Stimulated activated CD4-positive, alpha-beta T cell treated with anti-CD3 and anti-CD28 coated beads, Interleukin-4, amount 100 ng/mL, for 24 hours (primary cell): Measurements from ENCODE around the gene ANKHD1.
"Not testable (repeated sequence)": the region's sequence is repeated elsewhere in the genome, so short reads cannot be mapped to it uniquely, and the experiment has no call there.

Experiments used
- DNase-seq: peaks from one replicate; pipeline ENCODE4 v3.0.0-alpha.2; 2020

The ANKHD1 gene

DNA sequence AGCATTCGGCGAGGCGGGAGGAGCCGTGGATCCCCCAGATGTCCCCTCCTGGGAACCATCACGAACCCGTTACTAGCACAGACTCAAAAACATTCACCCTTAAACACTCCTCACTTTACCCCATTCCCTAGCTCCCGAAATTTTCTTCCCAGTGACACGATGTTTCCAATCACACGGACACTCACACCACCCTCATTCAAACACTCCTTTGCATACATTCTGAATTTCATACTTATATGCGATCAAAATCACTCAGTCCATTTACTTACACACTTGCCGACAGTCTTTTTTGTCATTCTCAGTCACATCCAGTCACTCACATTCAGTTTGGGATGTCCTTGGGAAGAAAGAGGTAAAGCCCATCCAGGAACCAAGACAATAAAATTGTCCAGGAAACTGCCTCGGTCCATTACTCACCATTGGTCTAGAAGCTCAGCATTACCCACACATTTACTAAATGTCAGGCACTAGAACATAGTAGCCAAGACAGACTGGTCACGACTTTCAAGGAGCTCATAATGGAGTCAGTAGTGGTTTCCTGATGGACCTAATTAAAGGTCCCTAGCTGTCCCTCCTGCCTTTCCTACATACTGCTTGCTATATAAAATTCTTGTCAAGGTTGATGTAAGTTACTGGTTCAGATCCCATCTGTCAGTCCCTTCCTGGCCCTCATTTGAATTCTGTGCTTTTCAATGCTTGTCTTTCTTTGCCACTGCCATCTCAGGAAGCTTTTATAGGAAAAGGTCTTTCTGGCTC is 163.6 kb downstream of the ANKHD1 start:
- no peak for DNase-seq

DNA sequence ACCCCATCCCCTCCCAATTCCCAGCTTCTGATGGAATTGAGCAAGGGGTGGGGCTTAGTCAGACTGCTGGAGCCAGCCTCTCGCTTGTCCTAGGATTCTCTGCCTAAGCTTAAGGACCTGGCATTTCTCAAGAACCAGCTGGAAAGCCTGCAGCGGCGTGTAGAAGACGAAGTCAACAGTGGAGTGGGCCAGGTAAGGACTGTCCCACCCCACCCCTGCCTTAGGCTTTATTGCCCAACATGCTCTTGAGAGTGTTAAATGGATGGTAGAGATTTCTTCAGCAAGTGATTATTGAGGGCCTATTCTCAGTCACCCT is 164.1 kb downstream of the ANKHD1 start:
- no peak for DNase-seq

GRCh38 chr5:140566665-140567064 is 165.0 kb downstream of the ANKHD1 start:
- no peak for DNase-seq

DNA sequence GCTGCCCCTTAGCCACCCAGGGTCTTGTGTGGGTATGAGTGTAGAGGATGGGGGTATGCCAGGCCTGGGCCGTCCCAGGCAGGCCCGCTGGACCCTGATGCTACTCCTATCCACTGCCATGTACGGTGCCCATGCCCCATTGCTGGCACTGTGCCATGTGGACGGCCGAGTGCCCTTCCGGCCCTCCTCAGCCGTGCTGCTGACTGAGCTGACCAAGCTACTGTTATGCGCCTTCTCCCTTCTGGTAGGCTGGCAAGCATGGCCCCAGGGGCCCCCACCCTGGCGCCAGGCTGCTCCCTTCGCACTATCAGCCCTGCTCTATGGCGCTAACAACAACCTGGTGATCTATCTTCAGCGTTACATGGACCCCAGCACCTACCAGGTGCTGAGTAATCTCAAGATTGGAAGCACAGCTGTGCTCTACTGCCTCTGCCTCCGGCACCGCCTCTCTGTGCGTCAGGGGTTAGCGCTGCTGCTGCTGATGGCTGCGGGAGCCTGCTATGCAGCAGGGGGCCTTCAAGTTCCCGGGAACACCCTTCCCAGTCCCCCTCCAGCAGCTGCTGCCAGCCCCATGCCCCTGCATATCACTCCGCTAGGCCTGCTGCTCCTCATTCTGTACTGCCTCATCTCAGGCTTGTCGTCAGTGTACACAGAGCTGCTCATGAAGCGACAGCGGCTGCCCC is 165.6 kb downstream of the ANKHD1 start:
- DNase-seq = no peak

DNA sequence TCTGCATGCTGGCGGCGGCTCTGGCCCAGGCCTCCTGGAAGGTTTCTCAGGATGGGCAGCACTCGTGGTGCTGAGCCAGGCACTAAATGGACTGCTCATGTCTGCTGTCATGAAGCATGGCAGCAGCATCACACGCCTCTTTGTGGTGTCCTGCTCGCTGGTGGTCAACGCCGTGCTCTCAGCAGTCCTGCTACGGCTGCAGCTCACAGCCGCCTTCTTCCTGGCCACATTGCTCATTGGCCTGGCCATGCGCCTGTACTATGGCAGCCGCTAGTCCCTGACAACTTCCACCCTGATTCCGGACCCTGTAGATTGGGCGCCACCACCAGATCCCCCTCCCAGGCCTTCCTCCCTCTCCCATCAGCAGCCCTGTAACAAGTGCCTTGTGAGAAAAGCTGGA is 166.2 kb downstream of the ANKHD1 start:
- DNase-seq = no peak

DNA sequence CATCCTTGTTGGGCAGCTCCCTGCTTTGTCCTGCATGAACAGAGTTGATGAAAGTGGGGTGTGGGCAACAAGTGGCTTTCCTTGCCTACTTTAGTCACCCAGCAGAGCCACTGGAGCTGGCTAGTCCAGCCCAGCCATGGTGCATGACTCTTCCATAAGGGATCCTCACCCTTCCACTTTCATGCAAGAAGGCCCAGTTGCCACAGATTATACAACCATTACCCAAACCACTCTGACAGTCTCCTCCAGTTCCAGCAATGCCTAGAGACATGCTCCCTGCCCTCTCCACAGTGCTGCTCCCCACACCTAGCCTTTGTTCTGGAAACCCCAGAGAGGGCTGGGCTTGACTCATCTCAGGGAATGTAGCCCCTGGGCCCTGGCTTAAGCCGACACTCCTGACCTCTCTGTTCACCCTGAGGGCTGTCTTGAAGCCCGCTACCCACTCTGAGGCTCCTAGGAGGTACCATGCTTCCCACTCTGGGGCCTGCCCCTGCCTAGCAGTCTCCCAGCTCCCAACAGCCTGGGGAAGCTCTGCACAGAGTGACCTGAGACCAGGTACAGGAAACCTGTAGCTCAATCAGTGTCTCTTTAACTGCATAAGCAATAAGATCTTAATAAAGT is 166.9 kb downstream of the ANKHD1 start:
- DNase-seq = no peak

DNA sequence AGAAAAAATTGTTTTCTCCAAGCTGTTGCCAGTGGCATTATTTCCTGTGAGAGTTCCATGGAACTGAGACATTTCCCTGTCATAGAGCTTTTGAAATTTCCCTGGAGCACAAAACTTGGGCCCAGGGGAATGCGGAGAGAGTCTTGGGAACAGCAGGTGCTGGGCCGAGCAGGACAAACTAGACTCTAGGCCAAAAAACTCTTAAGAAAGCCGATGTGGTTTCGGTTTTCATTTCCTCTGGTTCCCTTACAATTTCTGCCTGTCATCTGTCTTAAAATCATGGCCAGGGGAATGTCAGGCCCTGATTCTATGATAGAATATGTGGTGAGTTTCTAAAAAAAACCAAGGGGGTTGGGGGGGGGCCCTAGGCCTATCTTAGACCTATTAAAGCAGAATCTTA is 167.6 kb downstream of the ANKHD1 start:
- no peak for DNase-seq

- no peak for DNase-seq
These were observed 168.4 kb downstream of the ANKHD1 start for GRCh38 chr5:140570058-140570457.

DNA sequence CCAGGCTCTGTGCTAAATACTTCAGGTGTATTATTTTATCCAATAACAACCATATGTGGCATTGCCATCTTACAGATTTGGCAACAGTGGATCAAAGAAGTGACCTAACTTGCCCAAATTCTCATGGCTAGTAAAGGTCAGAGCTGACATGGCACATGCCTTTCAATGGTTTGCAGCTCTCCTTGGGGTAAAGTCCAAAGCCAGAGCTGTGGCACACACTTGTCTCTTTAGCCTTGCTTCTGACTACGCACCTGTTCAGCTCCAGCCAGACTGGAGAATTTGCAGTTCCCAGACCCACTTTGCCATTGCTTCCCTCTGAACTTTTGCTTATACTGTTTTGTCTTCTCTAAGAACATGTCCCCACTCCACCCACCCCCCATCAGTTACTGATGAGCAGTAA is 168.9 kb downstream of the ANKHD1 start:
- no peak for DNase-seq

GRCh38 chr5:140571105-140571504 is 169.5 kb downstream of the ANKHD1 start:
- no peak for DNase-seq

DNA sequence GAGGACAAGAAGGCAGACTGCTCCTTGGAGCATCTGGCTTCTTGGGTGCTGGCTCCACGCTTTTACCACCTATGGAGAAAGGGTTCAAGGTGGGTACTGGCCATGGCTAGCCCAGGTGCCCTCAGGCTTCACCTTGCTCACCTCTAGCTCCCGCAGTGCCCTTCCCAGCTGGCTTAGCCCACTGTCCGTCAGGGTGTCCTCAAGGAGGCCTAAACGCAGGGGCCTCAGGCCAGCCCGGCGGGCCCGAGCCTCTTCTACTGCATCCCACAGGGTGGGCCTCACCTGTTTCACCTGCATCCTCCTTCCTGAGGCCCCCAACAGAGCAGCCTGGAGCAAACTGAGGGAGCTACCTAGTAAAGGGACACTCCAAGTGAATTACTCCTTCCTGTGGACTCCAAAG is 172.1 kb downstream of the ANKHD1 start:
- DNase-seq = no peak

GRCh38 chr5:140574165-140574564 is 172.5 kb downstream of the ANKHD1 start:
- DNase-seq = no peak

DNA sequence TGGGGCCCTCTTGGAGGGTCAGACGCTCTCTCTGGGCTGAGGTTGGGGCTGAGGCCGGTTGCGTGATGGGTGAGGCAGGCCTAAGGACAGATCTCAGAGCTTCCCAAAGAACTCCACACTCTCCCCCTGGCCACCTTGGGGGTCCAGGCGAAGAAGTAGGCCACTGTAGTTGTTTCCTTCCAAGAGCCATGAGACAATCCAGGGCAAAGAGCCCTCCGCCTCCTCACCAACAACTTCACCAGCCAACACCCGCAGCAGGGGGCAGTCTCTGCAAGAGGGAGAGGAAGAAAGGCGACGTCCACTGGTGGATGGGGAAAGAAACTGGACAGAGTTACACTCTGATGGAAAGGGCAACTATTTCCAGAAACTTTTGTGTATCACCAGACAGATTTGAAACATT is 173.7 kb downstream of the ANKHD1 start:
- no peak for DNase-seq

GRCh38 chr5:140576776-140577201 is 175.2 kb downstream of the ANKHD1 start:
- DNase-seq = no peak

GRCh38 chr5:140579188-140579747 is 177.6 kb downstream of the ANKHD1 start:
- DNase-seq = not testable (repeated sequence)

DNA sequence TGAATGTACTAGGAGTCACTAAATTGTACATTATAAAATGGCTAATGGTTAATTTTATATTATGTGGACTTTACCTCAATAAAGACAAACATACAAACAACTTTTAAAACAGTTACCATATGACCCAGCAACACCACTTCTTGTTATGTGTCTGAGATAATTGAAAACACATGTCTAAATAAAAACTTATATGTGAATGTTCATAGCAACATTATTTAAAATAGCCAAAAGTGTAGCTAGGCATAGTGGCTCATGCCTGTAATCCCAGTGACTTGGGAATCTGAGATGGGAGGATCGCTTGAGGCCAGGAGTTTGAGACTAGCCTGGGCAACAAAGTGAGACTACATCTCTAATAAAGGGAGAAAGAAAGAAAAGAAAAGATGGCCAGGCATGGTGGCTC is 185.9 kb downstream of the ANKHD1 start:
- no peak for DNase-seq

- no peak for DNase-seq
These were observed 186.9 kb downstream of the ANKHD1 start for GRCh38 chr5:140588311-140589070.
